Stimulated activated CD4-positive, alpha-beta T cell treated with anti-CD3 and anti-CD28 coated beads, Interleukin-4, amount 100 ng/mL, for 4 hours (primary cell): ENCODE data around the gene TERT.

ENCODE experiments used
- DNase-seq, 2 experiments: peaks; one replicate each; pipeline ENCODE4 v3.0.0-alpha.2; 2020

Gene TERT

DNA sequence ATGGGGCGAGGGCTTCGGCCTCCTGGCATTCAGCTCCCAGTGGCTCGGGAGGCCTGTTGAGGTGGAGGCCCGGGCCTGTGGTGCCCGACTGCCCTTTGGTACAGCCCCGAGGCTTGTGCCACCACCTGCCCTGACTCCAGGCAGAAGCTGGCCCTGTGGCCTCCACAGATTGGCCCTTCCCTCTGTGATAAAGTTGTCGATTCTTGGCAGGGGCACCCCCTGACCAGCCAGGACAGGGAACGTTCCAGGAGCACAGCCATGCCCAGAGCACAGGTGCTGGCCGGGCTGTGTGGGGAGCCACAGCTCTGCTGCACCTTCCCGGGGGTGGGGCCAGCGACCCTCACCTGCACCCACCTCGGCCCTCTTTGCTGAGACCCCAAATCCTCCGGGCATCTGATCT is 37.0 kb downstream of the TERT start:
- no peak for DNase-seq

DNA sequence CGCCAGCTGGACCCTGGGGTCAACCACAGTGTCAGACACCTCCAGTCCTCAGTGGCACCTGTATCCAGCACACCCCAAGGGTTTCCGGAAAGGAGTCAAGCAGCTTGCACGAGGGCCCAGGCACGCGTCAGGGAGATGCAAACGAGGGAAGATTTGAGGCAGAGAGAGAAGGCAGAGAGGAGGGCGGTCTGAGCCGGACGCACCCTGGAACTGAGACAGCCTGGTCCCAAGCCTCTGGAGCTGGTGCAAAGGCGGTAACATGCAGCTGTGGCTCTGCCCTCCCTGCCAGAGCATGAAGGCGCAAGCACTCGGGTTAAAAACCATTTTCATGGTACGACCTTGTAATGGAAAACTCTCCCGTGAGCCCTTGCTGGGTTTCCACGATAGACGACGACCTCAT is 37.5 kb downstream of the TERT start:
- no peak for DNase-seq

DNA sequence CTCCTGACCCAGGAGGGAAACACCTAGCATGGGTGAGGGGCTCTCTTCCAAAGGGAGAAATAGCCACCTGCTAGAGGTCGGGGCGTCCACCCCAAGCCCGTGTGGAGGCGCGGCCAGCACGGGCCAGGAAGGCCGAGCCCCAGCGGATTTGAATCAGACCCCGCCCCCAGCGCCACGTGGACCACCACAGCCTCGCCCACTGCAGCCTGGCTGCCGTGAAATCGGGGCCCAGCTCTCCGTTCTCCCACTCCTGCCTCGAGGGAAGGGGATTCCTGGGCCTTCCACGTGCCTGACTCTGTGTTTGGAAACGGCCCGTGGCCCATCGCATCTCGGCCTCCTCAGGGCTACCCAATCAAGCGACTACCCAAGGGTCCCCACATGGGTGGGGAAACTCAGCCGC is 38.1 kb downstream of the TERT start:
- DNase-seq: no peak

DNA sequence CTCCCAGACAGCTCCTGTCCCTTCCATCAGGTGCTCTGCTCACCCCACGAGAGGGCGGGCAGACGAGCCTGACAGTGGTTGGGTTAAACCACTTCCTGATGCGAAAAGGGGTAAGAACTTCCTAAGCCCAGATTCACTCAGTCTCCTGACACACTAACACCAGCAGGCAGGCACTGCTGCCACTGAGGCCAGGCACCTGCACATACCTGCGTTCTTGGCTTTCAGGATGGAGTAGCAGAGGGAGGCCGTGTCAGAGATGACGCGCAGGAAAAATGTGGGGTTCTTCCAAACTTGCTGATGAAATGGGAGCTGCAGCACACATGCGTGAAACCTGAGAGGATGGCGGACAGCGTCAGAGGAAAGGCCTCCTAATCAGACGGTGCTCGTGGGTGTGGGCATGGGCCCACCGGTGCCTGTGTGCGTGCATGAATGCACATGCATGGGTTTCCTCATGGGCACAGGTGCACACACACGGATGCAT is 39.7 kb downstream of the TERT start:
- DNase-seq: peak; percentile 9 to 31

DNA sequence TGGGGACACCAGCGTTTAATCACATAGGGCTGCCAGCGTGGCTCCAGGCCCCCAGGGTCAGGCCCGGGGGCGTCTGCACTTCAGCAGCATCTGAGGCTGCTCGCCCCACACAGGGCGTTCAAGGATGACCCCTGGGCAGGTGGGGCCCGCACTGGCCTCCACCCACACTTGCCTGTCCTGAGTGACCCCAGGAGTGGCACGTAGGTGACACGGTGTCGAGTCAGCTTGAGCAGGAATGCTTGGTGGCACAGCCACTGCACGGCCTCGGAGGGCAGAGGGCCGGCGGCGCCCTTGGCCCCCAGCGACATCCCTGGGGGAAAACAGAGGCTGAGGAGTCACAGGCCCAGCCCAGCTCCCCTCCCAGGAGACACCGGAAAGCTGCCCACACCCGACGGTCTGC is 40.7 kb downstream of the TERT start:
- DNase-seq: no peak

DNA sequence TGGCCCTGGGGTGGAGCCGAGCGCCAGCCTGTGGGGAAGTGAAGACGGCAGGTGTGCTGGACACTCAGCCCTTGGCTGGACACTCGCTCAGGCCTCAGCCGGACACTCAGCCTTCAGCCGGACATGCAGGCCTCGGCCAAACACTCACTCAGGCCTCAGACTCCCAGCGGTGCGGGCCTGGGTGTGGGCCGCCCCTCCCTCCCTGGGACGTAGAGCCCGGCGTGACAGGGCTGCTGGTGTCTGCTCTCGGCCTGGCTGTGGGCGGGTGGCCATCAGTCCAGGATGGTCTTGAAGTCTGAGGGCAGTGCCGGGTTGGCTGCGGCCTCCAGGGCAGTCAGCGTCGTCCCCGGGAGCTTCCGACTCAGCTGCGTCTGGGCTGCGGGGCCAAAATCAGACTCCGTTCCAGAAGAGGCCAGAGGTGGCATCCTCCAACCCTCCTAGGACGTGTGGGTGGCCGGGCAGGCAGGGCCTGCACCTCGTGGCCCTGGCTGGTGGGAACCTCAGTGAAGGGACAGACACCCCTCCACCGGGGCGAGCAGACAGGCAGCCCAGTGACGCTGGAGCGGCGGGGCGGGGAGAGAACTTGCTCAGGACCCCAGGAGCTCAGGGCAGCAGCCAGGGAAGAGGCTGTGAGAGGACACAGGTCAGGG is 41.3 kb downstream of the TERT start:
- DNase-seq: no peak

DNA sequence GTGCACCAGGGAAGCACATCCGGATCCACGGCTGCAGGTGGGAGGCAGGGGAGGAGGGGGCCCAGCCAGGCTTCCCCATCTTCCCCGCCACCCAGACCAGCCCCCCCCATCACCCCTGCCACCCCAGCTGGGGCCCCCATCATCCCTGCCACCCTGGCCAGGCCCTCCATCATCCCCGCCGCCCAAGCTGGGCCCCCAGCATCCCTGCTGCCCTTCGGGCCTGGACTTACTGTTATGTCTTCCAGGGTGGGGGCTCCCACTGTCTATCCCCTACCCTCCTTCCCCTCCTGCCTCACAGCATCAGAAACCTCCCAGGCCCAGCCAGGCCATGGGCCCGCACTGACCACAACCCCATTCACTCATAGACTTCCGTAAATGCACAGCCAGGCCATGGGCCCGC is 42.2 kb downstream of the TERT start:
- no peak for DNase-seq

DNA sequence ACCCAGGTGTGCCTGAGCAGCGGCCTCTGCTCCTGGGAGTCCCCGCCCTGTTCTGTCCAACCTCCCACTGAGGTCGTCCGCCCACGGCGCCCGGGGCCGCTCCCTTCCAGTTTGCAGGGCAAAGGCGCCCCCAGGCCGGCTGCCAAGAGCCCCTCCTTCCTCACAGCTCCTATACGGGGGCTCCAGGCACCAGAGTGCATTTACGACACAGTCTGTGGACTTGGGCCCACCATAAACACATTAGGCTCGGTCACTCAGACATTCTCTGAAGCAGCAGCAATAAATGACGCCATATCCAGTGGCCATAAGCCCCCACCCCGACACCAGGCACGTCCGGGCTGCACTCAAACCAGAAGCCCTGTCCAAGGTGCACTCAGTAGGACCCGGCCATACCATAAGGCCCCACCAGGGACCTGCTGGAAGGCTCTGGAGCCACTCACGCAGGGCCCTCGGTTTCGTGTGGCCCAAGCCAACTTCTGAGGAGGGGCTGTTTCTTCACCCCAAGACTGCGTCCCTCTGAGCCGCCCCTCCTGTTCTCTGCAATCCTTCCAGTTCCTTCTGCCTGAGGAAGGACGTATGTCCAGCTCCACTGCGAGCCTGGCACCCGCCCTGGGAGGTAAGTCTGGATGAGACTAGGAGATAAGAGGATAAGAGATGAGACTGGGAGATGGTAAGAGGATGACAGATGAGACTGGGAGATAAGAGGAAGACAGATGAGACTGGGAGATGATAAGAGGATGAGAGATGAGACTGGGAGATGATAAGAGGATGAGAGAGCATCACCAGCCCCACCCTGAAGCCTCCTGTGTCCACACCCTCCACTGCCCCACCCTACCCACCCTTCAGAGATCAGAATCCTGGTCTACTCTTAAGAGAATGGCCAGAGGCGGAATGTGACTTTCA is 42.9 kb downstream of the TERT start:
- no peak for DNase-seq

DNA sequence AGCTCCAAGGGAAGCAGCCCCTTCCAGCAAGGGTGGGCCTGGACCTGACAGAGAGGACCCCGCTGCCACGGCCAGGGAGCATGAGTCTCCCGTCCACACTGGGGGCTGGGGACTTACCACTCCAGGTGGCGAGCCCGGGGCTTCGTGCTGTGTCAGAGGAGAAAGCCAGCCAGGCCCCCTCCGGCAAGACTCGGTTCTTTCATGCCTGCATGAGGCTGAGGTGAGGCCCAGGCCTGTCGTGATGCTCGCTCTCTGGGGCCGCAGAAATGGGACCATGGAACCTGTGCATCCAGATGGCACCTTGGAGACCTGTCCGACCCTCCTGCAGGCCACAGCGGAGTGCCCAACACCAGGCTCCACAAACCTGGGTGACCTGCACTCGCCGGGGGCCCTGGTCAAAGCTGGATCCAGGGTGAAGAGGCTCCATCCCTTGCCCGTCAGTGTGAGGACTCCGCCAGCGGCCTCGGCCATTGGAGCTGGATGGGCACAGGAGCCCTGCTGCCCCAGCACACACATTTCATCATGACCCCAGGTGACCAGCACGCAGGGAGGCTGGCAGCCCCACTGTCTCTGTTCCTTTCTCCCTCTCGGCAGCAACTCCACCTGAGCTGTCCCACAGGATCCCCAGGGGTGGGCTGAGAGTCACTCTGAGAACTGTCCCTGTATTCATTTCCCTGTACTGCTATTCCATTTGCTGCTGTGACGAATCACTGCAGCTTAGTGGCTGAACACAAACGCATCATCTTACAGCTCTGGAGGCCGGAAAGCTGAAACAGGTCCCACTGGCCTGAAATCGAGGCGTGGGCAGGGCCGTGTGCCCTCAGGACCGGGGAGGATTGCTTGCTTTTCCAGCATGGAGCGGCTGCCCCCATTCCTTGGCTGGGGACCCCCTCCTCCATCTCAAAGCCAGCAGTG is 45.2 kb downstream of the TERT start:
- DNase-seq: no peak

DNA sequence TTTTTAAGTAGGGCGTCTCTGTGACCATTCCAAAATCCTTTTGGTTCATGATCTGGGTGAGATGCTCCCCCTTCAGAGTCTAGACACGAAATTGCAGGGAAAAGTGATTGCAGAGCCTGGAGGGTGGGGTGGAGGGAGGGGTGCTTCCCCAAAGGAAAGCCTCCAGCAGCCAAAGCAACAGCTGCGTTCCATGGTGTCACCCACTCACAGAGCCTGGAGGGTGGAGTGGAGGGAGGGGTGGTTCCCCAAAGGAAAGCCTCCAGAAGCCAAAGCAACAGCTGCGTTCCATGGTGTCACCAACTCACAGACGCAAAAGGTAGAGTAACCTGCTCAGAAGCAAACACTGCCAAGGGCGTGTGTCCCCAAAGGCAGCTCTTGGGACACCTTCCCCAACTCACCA is 47.1 kb downstream of the TERT start:
- DNase-seq: no peak

DNA sequence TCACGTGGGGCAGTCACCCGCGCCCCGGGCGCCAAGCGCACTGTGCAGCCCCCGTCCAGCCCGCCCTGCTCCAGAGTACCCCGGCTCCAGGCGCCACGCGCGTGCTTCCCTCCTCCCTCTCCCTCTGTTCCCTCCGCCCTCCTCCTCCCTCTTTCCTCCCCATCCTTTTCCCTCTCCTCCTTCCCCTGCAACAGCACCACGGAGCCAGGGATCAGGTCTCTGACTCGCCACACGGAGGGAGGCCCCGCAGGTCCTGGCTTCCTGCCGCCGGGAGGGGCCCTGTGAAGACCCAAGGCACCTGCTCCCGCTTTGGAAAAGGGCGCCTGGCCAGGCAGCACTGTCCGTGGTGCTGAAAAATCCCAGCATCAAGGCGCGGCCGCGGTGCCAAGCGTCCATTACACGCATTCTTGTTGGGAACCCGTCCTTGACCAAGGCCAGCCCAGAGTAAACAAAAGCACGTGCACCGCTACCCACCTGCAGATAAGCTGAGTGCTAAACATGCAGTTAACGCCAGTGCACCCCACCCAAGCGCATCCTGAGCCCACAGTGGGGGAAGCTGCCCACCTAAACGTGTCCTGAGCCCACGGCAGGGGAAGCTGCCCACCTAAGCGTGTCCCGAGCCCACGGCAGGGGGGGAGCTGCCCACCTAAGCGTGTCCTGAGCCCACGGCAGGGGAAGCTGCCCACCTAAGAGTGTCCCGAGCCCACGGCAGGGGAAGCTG is 48.0 kb downstream of the TERT start:
- peak in 1 of 2 experiments; percentile 12 for DNase-seq

DNA sequence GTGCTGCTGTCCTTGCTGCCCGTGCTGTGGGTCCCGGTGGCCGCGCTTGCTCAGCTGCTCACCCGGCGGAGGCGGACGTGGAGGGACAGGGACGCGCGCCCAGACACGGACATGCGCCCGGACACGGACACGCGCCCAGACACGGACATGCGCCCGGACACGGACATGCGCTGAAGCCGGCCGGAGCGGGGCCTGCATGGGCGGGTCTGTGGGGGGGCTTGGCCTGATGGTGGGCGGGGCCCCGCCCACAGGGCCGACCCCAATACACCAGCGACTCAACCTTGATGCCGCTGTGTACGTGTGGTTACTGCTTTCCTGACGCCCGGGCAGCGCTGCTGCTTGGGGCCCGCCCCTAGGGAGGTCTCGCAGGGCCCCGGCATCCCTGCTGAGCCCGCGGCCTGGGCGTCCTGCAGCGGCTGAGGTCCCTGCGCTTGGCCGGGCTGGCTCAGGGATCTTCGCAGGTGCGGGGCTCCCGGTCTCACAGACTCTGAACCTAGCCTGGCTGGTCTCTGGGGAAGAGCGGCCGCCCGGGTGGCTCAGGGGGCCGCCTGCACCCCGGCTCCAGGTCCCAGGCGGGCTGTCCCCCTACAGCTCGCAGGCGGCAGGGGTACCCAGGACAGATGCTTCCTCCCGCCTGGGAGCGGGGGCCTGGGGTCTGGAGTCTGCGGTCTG is 48.8 kb downstream of the TERT start:
- no peak for DNase-seq

DNA sequence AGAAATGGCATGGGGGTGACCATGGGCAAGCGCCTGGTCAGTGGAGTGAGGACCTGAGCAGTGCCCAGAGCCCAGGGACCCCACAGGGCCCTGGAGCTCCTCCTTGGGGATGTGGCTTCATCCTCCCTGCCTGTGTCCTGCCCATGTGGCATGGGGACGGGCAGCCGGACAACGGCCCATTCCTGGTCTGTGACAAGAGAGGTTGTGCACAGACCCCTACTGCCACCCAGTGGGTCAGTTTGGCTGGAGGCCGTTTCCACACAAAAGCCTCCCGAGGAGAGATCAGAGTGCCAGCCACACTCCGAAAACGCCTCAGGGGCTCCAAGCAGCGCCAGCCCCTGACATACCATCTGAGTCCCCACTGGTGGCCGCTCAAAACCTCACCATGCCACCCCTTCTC is 49.9 kb downstream of the TERT start:
- no peak for DNase-seq

DNA sequence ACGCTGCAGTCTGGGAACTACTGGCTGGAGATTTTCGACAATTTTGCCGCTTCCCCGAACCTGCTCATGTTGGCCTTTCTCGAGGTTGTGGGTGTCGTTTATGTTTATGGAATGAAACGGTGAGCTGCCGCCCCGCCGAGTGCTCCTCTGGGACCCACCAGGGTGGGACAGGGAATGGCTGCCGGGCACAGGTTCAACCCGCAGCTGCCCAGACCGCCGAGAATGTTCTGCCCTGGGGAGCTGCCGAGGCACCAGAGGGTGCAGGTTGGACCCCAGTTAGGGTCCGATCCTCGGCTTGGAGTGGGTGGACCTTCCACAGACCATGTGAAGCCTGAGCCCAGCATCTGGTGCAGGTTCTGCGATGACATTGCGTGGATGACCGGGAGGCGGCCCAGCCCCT is 50.6 kb downstream of the TERT start:
- no peak for DNase-seq

DNA sequence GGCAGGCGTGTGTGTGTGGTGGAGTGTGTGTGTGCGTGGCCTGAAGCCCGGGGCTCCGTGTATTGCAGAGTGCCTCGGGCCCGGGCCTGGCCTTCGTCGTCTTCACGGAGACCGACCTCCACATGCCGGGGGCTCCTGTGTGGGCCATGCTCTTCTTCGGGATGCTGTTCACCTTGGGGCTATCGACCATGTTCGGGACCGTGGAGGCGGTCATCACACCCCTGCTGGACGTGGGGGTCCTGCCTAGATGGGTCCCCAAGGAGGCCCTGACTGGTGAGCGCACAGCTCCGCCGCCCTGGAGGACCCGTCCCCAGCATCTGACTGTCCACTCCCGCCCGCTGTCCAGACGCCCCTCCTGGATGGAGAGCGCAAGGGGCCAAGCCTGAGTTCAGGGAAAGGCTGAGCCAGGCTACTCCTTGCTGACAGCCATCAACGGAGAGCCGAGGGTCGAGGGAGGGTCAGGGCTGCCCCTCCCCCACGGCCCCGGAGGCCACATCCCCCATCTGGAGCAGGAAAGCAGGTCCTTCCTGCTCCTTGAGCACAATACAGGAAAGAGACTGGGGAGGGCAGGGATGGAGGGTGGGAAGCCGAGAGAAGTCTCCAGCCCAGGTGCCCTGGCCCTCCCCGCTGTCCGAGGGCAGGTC is 51.3 kb downstream of the TERT start:
- DNase-seq: no peak

DNA sequence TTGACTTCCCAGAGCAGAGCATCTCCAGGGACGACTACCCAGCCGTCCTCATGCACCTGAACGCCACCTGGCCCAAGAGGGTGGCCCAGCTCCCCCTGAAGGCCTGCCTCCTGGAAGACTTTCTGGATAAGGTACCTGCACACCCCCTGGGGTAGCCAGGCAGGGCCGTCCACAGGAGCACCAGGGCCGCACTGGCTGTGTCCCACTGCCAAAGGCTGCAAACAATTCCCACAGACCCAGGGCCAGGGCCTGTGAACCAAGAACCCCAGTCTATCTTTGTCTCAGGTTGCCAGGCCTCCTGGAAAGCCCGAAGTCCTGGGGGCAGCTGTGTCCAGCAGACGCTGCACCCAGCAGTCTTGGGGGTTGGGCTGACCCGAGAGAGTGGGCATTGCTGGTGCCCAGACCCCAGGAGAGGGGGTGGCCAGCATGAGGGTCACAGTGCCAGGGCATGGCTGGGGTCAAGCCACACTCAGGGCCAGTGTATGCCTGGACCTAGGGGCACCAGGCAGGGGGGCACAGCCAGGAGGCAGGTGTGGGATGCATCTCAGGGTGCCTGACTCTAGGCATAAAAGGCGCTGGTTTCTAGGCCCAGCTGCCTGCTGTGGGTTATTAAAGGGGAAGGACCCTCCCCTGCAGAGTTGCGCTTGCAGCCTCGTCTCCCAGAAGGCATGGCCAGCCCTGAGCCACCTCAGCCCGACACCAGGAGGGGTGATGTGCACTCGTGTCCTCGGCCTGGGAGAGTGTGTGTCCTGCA is 52.0 kb downstream of the TERT start:
- DNase-seq: no peak

DNA sequence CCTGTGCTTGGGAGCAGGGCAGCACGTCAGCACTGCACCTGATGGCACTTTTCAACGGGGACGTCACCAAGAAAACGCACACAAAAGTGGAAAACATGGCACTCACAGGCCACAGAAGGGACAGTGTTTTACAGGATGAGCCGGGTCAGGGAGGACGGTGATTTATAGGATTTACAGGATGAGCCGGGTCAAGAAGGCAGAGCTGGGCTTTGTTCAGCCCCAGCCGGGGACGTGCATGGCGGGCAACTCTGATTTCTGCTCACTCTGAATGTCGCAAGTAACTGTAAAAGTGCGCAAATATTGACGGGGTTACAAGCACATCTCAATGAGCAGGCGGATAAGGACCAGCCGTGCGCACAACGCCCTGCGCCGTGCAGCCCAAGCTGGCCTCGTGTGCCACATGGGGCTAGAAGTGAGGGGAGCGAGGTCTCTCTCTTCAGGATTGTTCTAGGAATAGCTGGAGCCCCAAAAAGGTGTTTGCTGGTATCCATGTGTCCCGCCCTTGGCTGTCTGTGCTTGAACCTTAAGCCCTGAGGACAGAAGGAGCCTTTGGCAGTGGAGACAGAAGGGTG is 53.3 kb downstream of the TERT start:
- no peak for DNase-seq

DNA sequence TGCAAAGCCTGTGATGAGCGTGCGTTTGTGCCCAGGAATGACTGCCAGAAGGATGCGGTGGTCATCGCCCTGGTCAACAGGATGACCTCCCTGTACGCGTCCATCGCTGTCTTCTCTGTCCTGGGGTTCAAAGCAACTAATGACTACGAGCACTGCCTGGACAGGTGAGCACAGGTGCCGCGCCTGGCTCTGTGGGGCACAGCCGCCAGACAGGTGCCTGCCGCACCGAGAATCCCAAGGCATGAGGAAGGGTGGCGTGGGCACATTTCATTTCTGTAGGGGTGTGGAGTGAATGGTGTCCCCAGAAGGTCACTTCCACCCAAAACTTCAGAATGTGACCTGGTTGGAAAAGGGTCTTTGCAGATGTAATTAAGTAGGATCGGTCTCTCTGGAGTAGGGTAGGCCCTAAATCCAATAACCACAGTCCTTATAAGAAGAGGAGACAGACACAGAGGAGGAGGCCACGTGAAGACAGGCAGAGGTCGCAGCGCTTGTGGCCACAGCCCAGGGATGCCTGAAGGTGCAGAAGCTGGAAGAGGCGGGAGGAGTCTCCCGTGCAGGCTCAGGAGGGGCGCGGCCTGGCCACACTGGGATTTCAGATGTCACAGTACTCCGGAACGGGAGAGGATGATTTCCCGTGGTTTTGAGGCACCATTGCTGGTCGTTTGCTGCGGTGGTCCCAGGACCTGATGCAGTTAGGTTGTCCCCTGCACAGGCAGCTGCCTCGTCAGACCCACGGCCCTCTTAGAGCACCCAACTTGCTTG is 54.2 kb downstream of the TERT start:
- DNase-seq: no peak

DNA sequence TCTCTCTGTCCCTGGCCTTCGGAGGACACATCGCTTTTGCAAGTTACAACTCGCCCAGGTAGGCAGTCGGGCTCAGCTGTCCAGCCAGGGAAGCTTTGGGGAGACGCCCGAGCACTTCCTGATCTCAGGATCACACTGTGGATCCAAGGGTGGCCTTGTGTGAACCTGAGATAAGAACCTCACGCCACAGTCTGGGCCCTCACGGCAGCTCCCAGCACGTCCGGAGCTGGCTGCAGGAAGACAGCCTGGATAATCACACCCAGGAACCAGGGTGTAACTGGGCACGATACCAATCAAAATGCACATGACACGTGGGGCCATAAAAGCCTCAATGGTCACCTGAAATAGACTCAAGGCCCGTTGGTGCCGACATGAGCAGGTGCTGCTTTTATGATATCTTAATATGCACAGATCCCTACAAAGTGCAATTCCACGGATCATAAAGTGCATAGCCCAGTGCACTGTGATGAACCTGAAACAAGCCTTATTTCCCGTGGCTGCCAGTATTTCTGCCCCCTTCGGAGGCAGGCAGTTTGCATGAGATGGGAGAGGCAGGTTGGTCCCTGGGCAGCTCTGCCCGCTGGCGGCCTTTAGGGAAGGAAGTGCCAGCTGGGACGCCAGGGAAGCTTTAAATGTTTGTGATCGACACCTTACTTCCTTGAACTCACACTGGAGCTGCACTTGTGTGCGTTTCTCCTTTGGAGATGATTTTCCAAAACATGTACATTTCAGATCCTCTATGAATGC is 55.2 kb downstream of the TERT start:
- DNase-seq: no peak
